Natural killer cell (primary cell): ENCODE results near the gene TRANK1. TPM values are rescaled to one million over a fixed set of nuclear protein-coding genes. Genes with fewer than 3 reads are reported as not detected.

ENCODE experiments used
- ATAC-seq, 3 donors: fragments of 150-1000 bp in 2 of 3; fragments of 200-7000 bp in 1 of 3; cut with Tn5 transposase; 1 replicate in 1 of 3; 2 replicates in 2 of 3; pipeline ENCODE4 v1.10.0; 2021; ENCODE audit warnings: mild to moderate bottlenecking in 2 of 3, moderate library complexity in 2 of 3
- DNase-seq, 2 donors: peaks; one replicate each; pipeline versions ENCODE4 v3.0.0 to v3.0.0-alpha.2; 2013 to 2021; ENCODE audit warnings: mixed read lengths in 1 of 2
- H3K27ac ChIP-seq: one replicate; pipeline ENCODE4 v1.5.1; 2013; ENCODE audit warnings: mild to moderate bottlenecking, low read length
- H3K27me3 ChIP-seq: one replicate; pipeline ENCODE4 v1.6.1; 2013; ENCODE audit warnings: low read length; ENCODE audit not compliant: control insufficient read depth, insufficient read depth
- H3K36me3 ChIP-seq: one replicate; pipeline ENCODE4 v1.6.1; 2013; ENCODE audit warnings: low read length; ENCODE audit not compliant: control insufficient read depth, insufficient read depth
- H3K4me1 ChIP-seq: one replicate; pipeline ENCODE4 v1.6.1; 2013; ENCODE audit warnings: low read length; ENCODE audit not compliant: control insufficient read depth, insufficient read depth
- H3K4me3 ChIP-seq: one replicate; pipeline ENCODE4 v1.5.1; 2013; ENCODE audit warnings: low read length
- H3K9me3 ChIP-seq: one replicate; pipeline ENCODE4 v1.6.1; 2013; ENCODE audit warnings: low read length; ENCODE audit not compliant: control insufficient read depth, insufficient read depth
- H3K27ac Mint-ChIP-seq, 2 donors: one replicate each; pipeline ENCODE4 v1.8.0; 2022; ENCODE audit warnings: mild to moderate bottlenecking in 2 of 2, mixed read lengths in 2 of 2, moderate library complexity in 1 of 2
- H3K27me3 Mint-ChIP-seq, 2 donors: one replicate each; pipeline ENCODE4 v1.8.0; 2022; ENCODE audit warnings: low read depth in 2 of 2, mixed read lengths in 2 of 2
- H3K36me3 Mint-ChIP-seq: one replicate; pipeline ENCODE4 v1.8.0; 2022; ENCODE audit warnings: mixed read lengths
- H3K4me1 Mint-ChIP-seq, 2 donors: one replicate each; pipeline ENCODE4 v1.8.0; 2022; ENCODE audit warnings: mixed read lengths in 2 of 2
- H3K4me3 Mint-ChIP-seq: one replicate; pipeline ENCODE4 v1.8.0; 2022; ENCODE audit warnings: mild to moderate bottlenecking, moderate library complexity, mixed read lengths
- H3K9me3 Mint-ChIP-seq, 2 donors: one replicate each; pipeline ENCODE4 v1.8.0; 2022; ENCODE audit warnings: mixed read lengths in 2 of 2
- CTCF ChIP-seq: fragments of 200-600 bp; IDR thresholded peaks from one replicate; pipeline ENCODE4 v1.8.0; 2022; ENCODE audit warnings: antibody characterized with exemption
- WGBS: methylation state at CpG from one replicate; pipeline ENCODE4 v1.1.7; 2013; ENCODE audit warnings: missing lambda C conversion rate; ENCODE audit not compliant: insufficient coverage; 5-methylcytosine and 5-hydroxymethylcytosine counted together
- intact Hi-C: fragments of 100-400 bp; cut with micrococcal nuclease; formaldehyde crosslinking; loops from one replicate; pipeline ENCODE4 v1.14.2; 2022
- total RNA-seq, 4 donors: library from RNA; stranded (reverse); fragments of 120-200 nt in 1 of 4; gene quantifications; one replicate each; pipeline versions ENCODE4 v1.2.3 to v1.2.4, GENCODE V29; 2013 to 2022

The TRANK1 gene
- total RNA-seq, 3 donors from 2014 or later (not counting 1 experiment from before 2014, with no cell fraction given) = 105 to 158 (median 139) TPM

- H3K4me1 ChIP-seq = peaks cover under 1% of the 10 kb centered on the region
Measured at GRCh38 chr3:36837089-36837488, 107.8 kb downstream of the TRANK1 start.

DNA sequence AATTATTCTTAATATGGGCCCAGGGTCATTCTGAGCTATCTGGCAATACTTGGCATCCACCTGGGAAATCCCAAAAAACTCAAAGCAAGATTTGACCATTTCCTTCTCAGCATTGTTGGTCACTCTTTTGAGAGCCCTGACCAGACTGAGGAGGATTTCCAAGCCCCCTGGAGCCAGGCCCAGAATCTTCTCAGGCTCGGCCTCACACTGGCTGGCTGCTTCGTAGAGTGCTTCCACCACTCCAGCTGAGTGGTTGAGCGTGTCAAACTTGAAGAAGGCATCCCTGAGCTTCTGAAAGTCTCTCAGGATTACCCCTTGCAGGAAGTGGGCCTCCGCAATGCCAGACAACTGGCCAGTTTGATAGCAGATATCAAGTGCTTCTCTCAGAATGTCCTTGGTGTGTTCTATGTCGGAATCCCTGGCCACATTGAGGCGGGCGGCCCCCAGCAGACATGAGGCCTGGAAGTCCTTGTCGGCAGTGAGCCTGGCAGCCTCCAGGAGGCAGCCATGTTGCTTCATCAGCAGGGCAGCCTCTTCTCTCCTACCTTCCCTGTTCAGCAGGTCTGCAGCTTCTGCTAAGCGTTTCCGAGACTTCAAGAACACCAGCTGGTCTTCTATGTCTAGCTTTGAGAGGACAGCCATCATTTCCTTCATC, 111.6 kb downstream of the TRANK1 start:
- Mint-ChIP-seq H3K27me3 (no peaks in the 10 kb centered on the region), H3K4me1 (peaks cover 10 to 18% of the 10 kb centered on the region in 2 donors), H3K4me3 (no peak overlapping the region), H3K36me3 (peaks cover 34% of the 10 kb centered on the region), H3K9me3 (no peaks in the 10 kb centered on the region), H3K27ac (no peak overlapping the region)
- no peaks in the 10 kb centered on the region for H3K4me1 ChIP-seq
- H3K27me3 ChIP-seq = no peaks in the 10 kb centered on the region
- H3K4me3 ChIP-seq = no peak overlapping the region
- intact Hi-C loops = no loop called here
- H3K36me3 ChIP-seq = peaks cover 90% of the 10 kb centered on the region
- no peak overlapping the region for H3K27ac ChIP-seq
- TF ChIP-seq CTCF = no peak
- DNase-seq (no peak), ATAC-seq (no peak)
- no peaks in the 10 kb centered on the region for H3K9me3 ChIP-seq
- 96% methylated on average over 10 of the region's 10 CpGs for WGBS

More at GRCh38 chr3:36837089-36837488, 107.8 kb downstream of the TRANK1 start:
- no peak for ATAC-seq
- intact Hi-C loops = no loop called here
- Mint-ChIP-seq H3K4me3 (no peak overlapping the region), H3K9me3 (no peaks in the 10 kb centered on the region), H3K27ac (peak overlapping the region in 1 of 2 donors; percentile 75), H3K36me3 (peaks cover 37% of the 10 kb centered on the region), H3K4me1 (peaks cover 27 to 38% of the 10 kb centered on the region in 2 donors), H3K27me3 (no peaks in the 10 kb centered on the region)
- 91% methylated on average over 3 of the region's 3 CpGs for WGBS
- Histone ChIP-seq H3K4me3 (no peak overlapping the region), H3K27ac (no peak overlapping the region), H3K9me3 (peaks cover 5% of the 10 kb centered on the region), H3K36me3 (peaks cover 83% of the 10 kb centered on the region), H3K27me3 (no peaks in the 10 kb centered on the region)
- DNase-seq = no peak
- TF ChIP-seq CTCF = no peak

DNA sequence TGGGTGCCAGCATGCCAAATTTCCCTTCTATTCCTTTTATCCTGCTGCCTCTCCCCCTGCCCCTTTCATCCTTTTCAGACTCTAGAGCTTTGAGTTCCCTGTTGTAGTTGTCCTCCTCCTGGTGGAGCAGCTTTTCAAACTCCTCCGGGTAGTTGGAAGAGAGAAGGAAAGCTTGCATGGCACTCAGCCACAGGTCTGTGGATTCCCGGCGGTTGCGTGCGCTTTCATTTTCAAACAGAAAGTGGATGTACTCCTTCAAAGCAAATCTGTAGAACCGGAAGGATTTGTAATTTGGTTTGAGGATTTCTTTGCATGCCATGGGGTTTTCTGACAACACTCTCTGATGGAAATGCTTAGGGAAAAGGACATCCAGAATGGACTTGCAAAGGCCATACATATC, 112.4 kb downstream of the TRANK1 start:
- intact Hi-C loops = no loop called here
- no peaks in the 10 kb centered on the region for H3K27me3 Mint-ChIP-seq

More for the DNA sequence above, 112.4 kb downstream of the TRANK1 start:
- WGBS = over 99% methylated on average over 6 of the region's 6 CpGs
- ATAC-seq = no peak
- DNase-seq = no peak
- Histone ChIP-seq H3K27me3 (no peaks in the 10 kb centered on the region), H3K27ac (no peak overlapping the region), H3K36me3 (peaks cover 91% of the 10 kb centered on the region), H3K4me1 (no peaks in the 10 kb centered on the region), H3K4me3 (no peak overlapping the region), H3K9me3 (no peaks in the 10 kb centered on the region)
- no peak for TF ChIP-seq CTCF
- Mint-ChIP-seq H3K4me1 (peaks cover 10 to 16% of the 10 kb centered on the region in 2 donors), H3K9me3 (no peaks in the 10 kb centered on the region), H3K36me3 (peaks cover 40% of the 10 kb centered on the region), H3K4me3 (no peak overlapping the region), H3K27ac (no peak overlapping the region)
